SK-N-SH (cell line): ENCODE measurements around the gene OPA3. TPM values are rescaled to one million over a fixed set of nuclear protein-coding genes. Genes with fewer than 3 reads are reported as not detected.

ENCODE experiments used
- CTCF ChIA-PET: fragments of 300-600, 350-600 bp; formaldehyde crosslinking; extraction: SDS; loops from one replicate; lab custom pipeline; 2021; lab: Yijun Ruan, JAX
- POLR2A ChIA-PET: fragments of 350-600 bp; sonication (Branson Sonifier 250); formaldehyde crosslinking; extraction: SDS; loops from one replicate; lab custom pipeline; 2020; ENCODE audit warnings: antibody characterized with exemption, inconsistent platforms; lab: Yijun Ruan, JAX
- DNase-seq: peaks from one replicate; pipeline ENCODE4 v3.0.0; 2012
- H2AFZ ChIP-seq: fragments of 200-600 bp; sonication (generic); 2 replicates; pipeline ENCODE4 v1.8.1; 2016; ENCODE audit warnings: antibody characterized with exemption, mild to moderate bottlenecking, low read depth
- H3F3A ChIP-seq: fragments of 200-600 bp; sonication (generic); replicated peaks from 2 replicates; pipeline ENCODE3; 2016; ENCODE audit warnings: antibody characterized with exemption, mild to moderate bottlenecking; ENCODE audit not compliant: insufficient read depth
- H3K27ac ChIP-seq, 2 experiments: fragments of 200-500 bp in 1 of 2; fragments of 200-600 bp in 1 of 2; sonication (Bioruptor generic) in 1 of 2; sonication (generic), shearing (Covaris generic) in 1 of 2; 2 replicates each; pipeline versions ENCODE4 v1.5.1 to v1.6.1; 2014 to 2016; ENCODE audit warnings: low read depth in 2 of 2, inconsistent platforms in 1 of 2, low read length in 1 of 2, mild to moderate bottlenecking in 1 of 2, mixed read lengths in 1 of 2
- H3K27me3 ChIP-seq: fragments of 200-600 bp; sonication (generic), shearing (Covaris generic); 2 replicates; pipeline ENCODE4 v1.6.1; 2016; ENCODE audit warnings: mixed run types; ENCODE audit not compliant: insufficient read depth
- H3K36me3 ChIP-seq, 2 experiments: fragments of 200-500 bp in 1 of 2; fragments of 200-600 bp in 1 of 2; sonication (Bioruptor generic) in 1 of 2; sonication (generic) in 1 of 2; replicated peaks in 1 of 2; 2 replicates each; pipeline versions ENCODE3 to v1.5.1; 2014 to 2016; ENCODE audit warnings: low read length in 1 of 2, mild to moderate bottlenecking in 1 of 2; ENCODE audit not compliant: insufficient read depth in 2 of 2, control insufficient read depth in 1 of 2
- H3K4me1 ChIP-seq, 2 experiments: fragments of 200-500 bp in 1 of 2; fragments of 200-600 bp in 1 of 2; sonication (Bioruptor generic) in 1 of 2; sonication (generic), shearing (Covaris generic) in 1 of 2; 2 replicates each; pipeline versions ENCODE4 v1.5.1 to v1.6.1; 2014 to 2016; ENCODE audit warnings: low read depth in 1 of 2, low read length in 1 of 2, mixed run types in 1 of 2; ENCODE audit not compliant: insufficient read depth in 2 of 2, control insufficient read depth in 1 of 2
- H3K4me2 ChIP-seq: fragments of 200-600 bp; sonication (generic), shearing (Covaris generic); 2 replicates; pipeline ENCODE4 v1.6.1; 2017; ENCODE audit warnings: mixed run types
- H3K4me3 ChIP-seq, 2 experiments: fragments of 200-500 bp in 1 of 2; fragments of 200-600 bp in 1 of 2; sonication (Bioruptor generic) in 1 of 2; sonication (generic), shearing (Covaris generic) in 1 of 2; 2 replicates each; pipeline versions ENCODE4 v1.5.1 to v1.8.1; 2014 to 2016; ENCODE audit warnings: low read depth in 2 of 2, inconsistent platforms in 1 of 2, low read length in 1 of 2, mild to moderate bottlenecking in 1 of 2, mixed read lengths in 1 of 2, moderate library complexity in 1 of 2
- H3K79me2 ChIP-seq: fragments of 200-600 bp; sonication (generic); 2 replicates; pipeline ENCODE4 v1.8.1; 2017; ENCODE audit warnings: mild to moderate bottlenecking; ENCODE audit not compliant: insufficient read depth
- H3K9ac ChIP-seq: fragments of 200-600 bp; sonication (generic); 2 replicates; pipeline ENCODE4 v1.6.1; 2017; ENCODE audit warnings: mixed run types
- H3K9me2 ChIP-seq: fragments of 200-600 bp; sonication (generic); 2 replicates; pipeline ENCODE4 v1.6.1; 2017; ENCODE audit warnings: mixed run types
- H3K9me3 ChIP-seq: fragments of 200-600 bp; sonication (generic); 2 replicates; pipeline ENCODE4 v1.6.1; 2017; ENCODE audit warnings: mixed run types, mild to moderate bottlenecking, moderate library complexity
- H4K20me1 ChIP-seq: fragments of 200-600 bp; sonication (generic); 2 replicates; pipeline ENCODE4 v1.6.1; 2017; ENCODE audit warnings: mild to moderate bottlenecking, mixed run types; ENCODE audit not compliant: insufficient read depth
- CHD2 ChIP-seq: fragments of 150-350 bp; IDR thresholded peaks from 2 replicates; pipeline ENCODE4 v1.6.1; 2018; ENCODE audit warnings: low read length; ENCODE audit not compliant: partially characterized antibody
- FOSL2 ChIP-seq: IDR thresholded peaks from 2 replicates; pipeline ENCODE4 v1.4.0; 2012; ENCODE audit warnings: low read depth, mild to moderate bottlenecking, moderate library complexity, borderline replicate concordance
- FOXJ3 ChIP-seq: sonication (generic); formaldehyde crosslinking; IDR thresholded peaks from 2 replicates; pipeline ENCODE4 v1.5.1; 2020; ENCODE audit warnings: mild to moderate bottlenecking, missing genetic modification reagents
- FOXM1 ChIP-seq: IDR thresholded peaks from 2 replicates; pipeline ENCODE4 v1.4.0; 2012; ENCODE audit warnings: low read depth, mild to moderate bottlenecking
- MAX ChIP-seq: IDR thresholded peaks from 2 replicates; pipeline ENCODE4 v1.4.0; 2012; ENCODE audit warnings: low read depth
- SMC3 ChIP-seq: IDR thresholded peaks from 2 replicates; pipeline ENCODE4 v1.6.1; 2012; ENCODE audit warnings: low read depth, low read length, improper control_type of control experiment
- TCF12 ChIP-seq: IDR thresholded peaks from 2 replicates; pipeline ENCODE4 v1.4.0; 2012
- USF1 ChIP-seq: IDR thresholded peaks from 2 replicates; pipeline ENCODE4 v1.4.0; 2012; ENCODE audit warnings: low read depth, borderline replicate concordance
- WGBS: methylation state at CpG from one replicate; pipeline ENCODE4 v1.1.6; 2017; ENCODE audit warnings: low lambda C conversion rate; 5-methylcytosine and 5-hydroxymethylcytosine counted together
- polyA plus RNA-seq, 3 experiments: library from polyadenylated mRNA; depleted of rRNA; stranded (reverse); fragments of >200 nt; gene quantifications; 2 replicates each; pipeline ENCODE4 v1.2.3, GENCODE V29; 2012
- TF ChIP-seq, protein P1 (sequence below): IDR thresholded peaks from 2 replicates; pipeline ENCODE4 v1.6.1; 2012; ENCODE audit warnings: mild to moderate bottlenecking, low read depth, low read length, moderate library complexity
- TF ChIP-seq, protein P2 (sequence below): IDR thresholded peaks from 2 replicates; pipeline ENCODE4 v1.4.0; 2012; ENCODE audit warnings: low read depth, borderline replicate concordance
- TF ChIP-seq, protein P3 (sequence below): fragments of 150-350 bp; IDR thresholded peaks from 2 replicates; pipeline ENCODE4 v1.6.1; 2016; ENCODE audit warnings: mild to moderate bottlenecking, low read depth, low read length

The OPA3 gene
- polyA plus RNA-seq, 1 of the 3 experiments (the other 2 are of a cell fraction): 10.0 TPM

GRCh38 chr19:45592366-45592765 lies 7.8 kb upstream of the OPA3 start:
- Histone ChIP-seq H3F3A (no peaks in the 10 kb centered on the region), H3K4me2 (no peak overlapping the region), H3K4me3 (no peak overlapping the region), H3K27ac (no peak overlapping the region), H3K36me3 (no peaks in the 10 kb centered on the region), H3K9ac (no peak overlapping the region), H4K20me1 (no peaks in the 10 kb centered on the region), H3K9me2 (no peaks in the 10 kb centered on the region), H3K9me3 (no peaks in the 10 kb centered on the region), H3K79me2 (no peaks in the 10 kb centered on the region), H3K27me3 (no peaks in the 10 kb centered on the region), H2AFZ (no peak overlapping the region), H3K4me1 (no peaks in the 10 kb centered on the region)
- CTCF ChIA-PET: interaction anchor here (1.6 kb wide), 1 partner anchor 34 kb away, joined by 3 read pairs; no protein-coding TSS in a partner anchor
- TF ChIP-seq TCF12 (no peak), USF1 (no peak), MAX (no peak), FOXM1 (no peak), FOXJ3 (CRISPR knock-in tag) (no peak), SMC3 (no peak), CHD2 (no peak), FOSL2 (no peak)
- TF ChIP-seq, protein P1, sequence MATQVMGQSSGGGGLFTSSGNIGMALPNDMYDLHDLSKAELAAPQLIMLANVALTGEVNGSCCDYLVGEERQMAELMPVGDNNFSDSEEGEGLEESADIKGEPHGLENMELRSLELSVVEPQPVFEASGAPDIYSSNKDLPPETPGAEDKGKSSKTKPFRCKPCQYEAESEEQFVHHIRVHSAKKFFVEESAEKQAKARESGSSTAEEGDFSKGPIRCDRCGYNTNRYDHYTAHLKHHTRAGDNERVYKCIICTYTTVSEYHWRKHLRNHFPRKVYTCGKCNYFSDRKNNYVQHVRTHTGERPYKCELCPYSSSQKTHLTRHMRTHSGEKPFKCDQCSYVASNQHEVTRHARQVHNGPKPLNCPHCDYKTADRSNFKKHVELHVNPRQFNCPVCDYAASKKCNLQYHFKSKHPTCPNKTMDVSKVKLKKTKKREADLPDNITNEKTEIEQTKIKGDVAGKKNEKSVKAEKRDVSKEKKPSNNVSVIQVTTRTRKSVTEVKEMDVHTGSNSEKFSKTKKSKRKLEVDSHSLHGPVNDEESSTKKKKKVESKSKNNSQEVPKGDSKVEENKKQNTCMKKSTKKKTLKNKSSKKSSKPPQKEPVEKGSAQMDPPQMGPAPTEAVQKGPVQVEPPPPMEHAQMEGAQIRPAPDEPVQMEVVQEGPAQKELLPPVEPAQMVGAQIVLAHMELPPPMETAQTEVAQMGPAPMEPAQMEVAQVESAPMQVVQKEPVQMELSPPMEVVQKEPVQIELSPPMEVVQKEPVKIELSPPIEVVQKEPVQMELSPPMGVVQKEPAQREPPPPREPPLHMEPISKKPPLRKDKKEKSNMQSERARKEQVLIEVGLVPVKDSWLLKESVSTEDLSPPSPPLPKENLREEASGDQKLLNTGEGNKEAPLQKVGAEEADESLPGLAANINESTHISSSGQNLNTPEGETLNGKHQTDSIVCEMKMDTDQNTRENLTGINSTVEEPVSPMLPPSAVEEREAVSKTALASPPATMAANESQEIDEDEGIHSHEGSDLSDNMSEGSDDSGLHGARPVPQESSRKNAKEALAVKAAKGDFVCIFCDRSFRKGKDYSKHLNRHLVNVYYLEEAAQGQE: no peak
- TF ChIP-seq, protein P2, sequence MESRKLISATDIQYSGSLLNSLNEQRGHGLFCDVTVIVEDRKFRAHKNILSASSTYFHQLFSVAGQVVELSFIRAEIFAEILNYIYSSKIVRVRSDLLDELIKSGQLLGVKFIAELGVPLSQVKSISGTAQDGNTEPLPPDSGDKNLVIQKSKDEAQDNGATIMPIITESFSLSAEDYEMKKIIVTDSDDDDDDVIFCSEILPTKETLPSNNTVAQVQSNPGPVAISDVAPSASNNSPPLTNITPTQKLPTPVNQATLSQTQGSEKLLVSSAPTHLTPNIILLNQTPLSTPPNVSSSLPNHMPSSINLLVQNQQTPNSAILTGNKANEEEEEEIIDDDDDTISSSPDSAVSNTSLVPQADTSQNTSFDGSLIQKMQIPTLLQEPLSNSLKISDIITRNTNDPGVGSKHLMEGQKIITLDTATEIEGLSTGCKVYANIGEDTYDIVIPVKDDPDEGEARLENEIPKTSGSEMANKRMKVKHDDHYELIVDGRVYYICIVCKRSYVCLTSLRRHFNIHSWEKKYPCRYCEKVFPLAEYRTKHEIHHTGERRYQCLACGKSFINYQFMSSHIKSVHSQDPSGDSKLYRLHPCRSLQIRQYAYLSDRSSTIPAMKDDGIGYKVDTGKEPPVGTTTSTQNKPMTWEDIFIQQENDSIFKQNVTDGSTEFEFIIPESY: no peak
- TF ChIP-seq, protein P3, sequence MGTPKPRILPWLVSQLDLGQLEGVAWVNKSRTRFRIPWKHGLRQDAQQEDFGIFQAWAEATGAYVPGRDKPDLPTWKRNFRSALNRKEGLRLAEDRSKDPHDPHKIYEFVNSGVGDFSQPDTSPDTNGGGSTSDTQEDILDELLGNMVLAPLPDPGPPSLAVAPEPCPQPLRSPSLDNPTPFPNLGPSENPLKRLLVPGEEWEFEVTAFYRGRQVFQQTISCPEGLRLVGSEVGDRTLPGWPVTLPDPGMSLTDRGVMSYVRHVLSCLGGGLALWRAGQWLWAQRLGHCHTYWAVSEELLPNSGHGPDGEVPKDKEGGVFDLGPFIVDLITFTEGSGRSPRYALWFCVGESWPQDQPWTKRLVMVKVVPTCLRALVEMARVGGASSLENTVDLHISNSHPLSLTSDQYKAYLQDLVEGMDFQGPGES: no peak
- WGBS: 14% methylated on average over 4 of the region's 4 CpGs
- no peak for DNase-seq
- POLR2A ChIA-PET: no interaction called here
